H1 (cell line): ENCODE measurements around the gene USE1. TPM values are rescaled to one million over a fixed set of nuclear protein-coding genes. Genes with fewer than 3 reads are reported as not detected.

Experiments used
- CTCF ChIA-PET: fragments of 300-600 bp; sonication (Branson Sonifier 250); formaldehyde crosslinking; loops from one replicate; lab custom pipeline; 2021; ENCODE audit not compliant: partially characterized antibody; lab: Charles Lee
- POLR2A ChIA-PET: fragments of 300-600 bp; sonication (Branson Sonifier 250); formaldehyde crosslinking; loops from one replicate; lab custom pipeline; 2021; ENCODE audit warnings: inconsistent platforms; ENCODE audit not compliant: partially characterized antibody; lab: Charles Lee
- DNase-seq, 2 experiments: peaks; one replicate each; pipeline versions ENCODE4 v3.0.0 to v3.0.0-alpha.2; 2010 to 2022; ENCODE audit warnings: low spot score in 2 of 2, low read depth in 1 of 2, mixed read lengths in 1 of 2
- FAIRE-seq: peaks from 2 replicates; lab custom pipeline; 2011; peaks lifted over from hg19 to GRCh38; lab: Jason Lieb, UNC
- H2AFZ ChIP-seq: 2 replicates; pipeline ENCODE4 v1.8.1; 2012; ENCODE audit warnings: low read length, inconsistent platforms
- H2AK5ac ChIP-seq: 2 replicates; pipeline ENCODE4 v1.6.1; 2013; ENCODE audit warnings: low read depth, low read length
- H2BK120ac ChIP-seq: replicated peaks from 2 replicates; pipeline ENCODE3; 2013; ENCODE audit warnings: low read depth, low read length, inconsistent platforms
- H2BK12ac ChIP-seq: 2 replicates; pipeline ENCODE4 v1.6.1; 2013; ENCODE audit warnings: low read depth, low read length
- H2BK15ac ChIP-seq: 2 replicates; pipeline ENCODE4 v1.6.1; 2013; ENCODE audit warnings: low read length
- H2BK20ac ChIP-seq: 2 replicates; pipeline ENCODE4 v1.6.1; 2013; ENCODE audit warnings: low read length
- H2BK5ac ChIP-seq: 2 replicates; pipeline ENCODE4 v1.6.1; 2013; ENCODE audit warnings: low read depth, low read length
- H3K14ac ChIP-seq: 2 replicates; pipeline ENCODE4 v1.6.1; 2013; ENCODE audit warnings: inconsistent platforms; ENCODE audit not compliant: insufficient read length
- H3K18ac ChIP-seq: 2 replicates; pipeline ENCODE4 v1.6.1; 2013; ENCODE audit warnings: low read length; ENCODE audit errors: extremely low read depth
- H3K23ac ChIP-seq: 2 replicates; pipeline ENCODE4 v1.6.1; 2013; ENCODE audit warnings: inconsistent platforms; ENCODE audit not compliant: insufficient read length
- H3K23me2 ChIP-seq: 2 replicates; pipeline ENCODE4 v1.6.1; 2013; ENCODE audit warnings: low read depth, low read length
- H3K27ac ChIP-seq: 2 replicates; pipeline ENCODE4 v1.6.1; 2011; ENCODE audit warnings: low read depth, low read length, inconsistent platforms
- H3K27me3 ChIP-seq, 4 experiments: replicated peaks in 1 of 4; 1 replicate in 1 of 4; 2 replicates in 3 of 4; pipeline versions ENCODE4 v1.6.1 to v1.8.1; 2011 to 2013; ENCODE audit warnings: low read length in 3 of 4, mild to moderate bottlenecking in 3 of 4, inconsistent platforms in 2 of 4, mixed read lengths in 2 of 4, moderate library complexity in 1 of 4; ENCODE audit not compliant: control insufficient read depth in 3 of 4, insufficient read depth in 3 of 4; ENCODE audit errors: extremely low read depth in 1 of 4
- H3K36me3 ChIP-seq, 4 experiments: 2 replicates each; pipeline versions ENCODE4 v1.6.1 to v1.8.1; 2011 to 2013; ENCODE audit warnings: mild to moderate bottlenecking in 4 of 4, low read length in 3 of 4, moderate library complexity in 2 of 4, control low read depth in 1 of 4, inconsistent platforms in 1 of 4; ENCODE audit not compliant: insufficient read depth in 4 of 4, control insufficient read depth in 2 of 4
- H3K4ac ChIP-seq: replicated peaks from 2 replicates; pipeline ENCODE3; 2013; ENCODE audit warnings: low read length, low read depth, mixed read lengths, inconsistent platforms; ENCODE audit not compliant: insufficient read length
- H3K4me1 ChIP-seq, 4 experiments: replicated peaks in 1 of 4; 1 replicate in 1 of 4; 2 replicates in 3 of 4; pipeline versions ENCODE4 v1.6.1 to v1.8.1; 2011 to 2013; ENCODE audit warnings: low read length in 3 of 4, inconsistent platforms in 2 of 4, mixed read lengths in 1 of 4; ENCODE audit not compliant: insufficient read depth in 4 of 4, control insufficient read depth in 3 of 4
- H3K4me2 ChIP-seq, 2 experiments: 2 replicates each; pipeline versions ENCODE4 v1.6.1 to v1.8.1; 2011 to 2013; ENCODE audit warnings: low read depth in 2 of 2, low read length in 2 of 2, control low read depth in 1 of 2, inconsistent platforms in 1 of 2, mild to moderate bottlenecking in 1 of 2; ENCODE audit not compliant: insufficient read depth in 1 of 2
- H3K4me3 ChIP-seq, 4 experiments: fragments of 200-600, 300-600 bp in 1 of 4; sonication (generic), shearing (Covaris generic), sonication (Bioruptor Twin) in 1 of 4; 2 replicates each; pipeline versions ENCODE4 v1.5.1 to v1.8.1; 2011 to 2016; ENCODE audit warnings: low read length in 4 of 4, low read depth in 3 of 4, control low read depth in 2 of 4, inconsistent platforms in 2 of 4, mild to moderate bottlenecking in 2 of 4, mixed read lengths in 1 of 4, moderate library complexity in 1 of 4; ENCODE audit not compliant: insufficient read depth in 2 of 4; ENCODE audit errors: extremely low read depth in 1 of 4
- H3K56ac ChIP-seq: replicated peaks from 2 replicates; pipeline ENCODE3; 2013; ENCODE audit warnings: low read depth, mild to moderate bottlenecking, mixed read lengths, low read length, inconsistent platforms; ENCODE audit not compliant: insufficient read length
- H3K79me1 ChIP-seq: 2 replicates; pipeline ENCODE4 v1.6.1; 2013; ENCODE audit warnings: low read depth, low read length, control low read depth
- H3K79me2 ChIP-seq, 2 experiments: 2 replicates each; pipeline versions ENCODE4 v1.6.1 to v1.8.1; 2012 to 2013; ENCODE audit warnings: low read length in 2 of 2, mild to moderate bottlenecking in 2 of 2, inconsistent platforms in 1 of 2; ENCODE audit not compliant: insufficient read depth in 2 of 2, control insufficient read depth in 1 of 2
- H3K9ac ChIP-seq, 4 experiments: replicated peaks in 1 of 4; 1 replicate in 1 of 4; 2 replicates in 3 of 4; pipeline versions ENCODE4 v1.6.1 to v1.8.1; 2011 to 2013; ENCODE audit warnings: low read depth in 3 of 4, low read length in 3 of 4, control low read depth in 2 of 4, mild to moderate bottlenecking in 2 of 4, moderate library complexity in 2 of 4, inconsistent platforms in 1 of 4; ENCODE audit errors: extremely low read depth in 1 of 4
- H3K9me3 ChIP-seq, 2 experiments: 2 replicates each; pipeline versions ENCODE4 v1.6.1 to v1.8.1; 2012 to 2013; ENCODE audit warnings: mild to moderate bottlenecking in 2 of 2, moderate library complexity in 2 of 2, control low read depth in 1 of 2, inconsistent platforms in 1 of 2, low read depth in 1 of 2, low read length in 1 of 2, mixed read lengths in 1 of 2; ENCODE audit not compliant: insufficient read depth in 2 of 2
- H4K20me1 ChIP-seq, 2 experiments: replicated peaks in 1 of 2; 2 replicates each; pipeline versions ENCODE3 to v1.8.1; 2011 to 2013; ENCODE audit warnings: inconsistent platforms in 2 of 2, low read length in 2 of 2, mild to moderate bottlenecking in 1 of 2; ENCODE audit not compliant: insufficient read depth in 2 of 2, control insufficient read depth in 1 of 2
- H4K5ac ChIP-seq: 2 replicates; pipeline ENCODE4 v1.6.1; 2013; ENCODE audit warnings: low read length, low read depth, mixed read lengths, inconsistent platforms; ENCODE audit not compliant: insufficient read length
- H4K8ac ChIP-seq: 2 replicates; pipeline ENCODE4 v1.8.0; 2013; ENCODE audit warnings: mild to moderate bottlenecking, moderate library complexity, low read length, inconsistent platforms; ENCODE audit not compliant: insufficient read depth; ENCODE audit errors: extremely low read depth
- H4K91ac ChIP-seq: replicated peaks from 2 replicates; pipeline ENCODE3; 2013; ENCODE audit warnings: low read length, mixed read lengths, inconsistent platforms; ENCODE audit not compliant: insufficient read length
- BCL11A ChIP-seq, 2 experiments: IDR thresholded peaks; one replicate each; pipeline ENCODE4 v1.6.1; 2011; ENCODE audit warnings: low read depth in 2 of 2, low read length in 2 of 2, mild to moderate bottlenecking in 2 of 2
- BRCA1 ChIP-seq: IDR thresholded peaks from 2 replicates; pipeline ENCODE4 v1.6.1; 2012; ENCODE audit warnings: low read depth, low read length, improper control_type of control experiment
- CEBPB ChIP-seq: IDR thresholded peaks from 2 replicates; pipeline ENCODE4 v1.6.1; 2012; ENCODE audit warnings: low read depth, low read length
- CHD2 ChIP-seq: IDR thresholded peaks from 2 replicates; pipeline ENCODE4 v1.6.1; 2012; ENCODE audit warnings: low read length, improper control_type of control experiment
- CREB1 ChIP-seq: IDR thresholded peaks from 2 replicates; pipeline ENCODE4 v1.6.1; 2012; ENCODE audit warnings: inconsistent platforms
- E2F6 ChIP-seq: IDR thresholded peaks from 2 replicates; pipeline ENCODE4 v1.6.1; 2012; ENCODE audit warnings: inconsistent platforms
- HDAC2 ChIP-seq, 2 experiments: fragments of 300-600 bp in 1 of 2; sonication (generic) in 1 of 2; IDR thresholded peaks; 2 replicates each; pipeline ENCODE4 v1.6.1; 2011 to 2012; ENCODE audit warnings: low read depth in 2 of 2, low read length in 2 of 2, mild to moderate bottlenecking in 2 of 2, moderate library complexity in 2 of 2, borderline replicate concordance in 1 of 2, inconsistent platforms in 1 of 2
- POLR2AphosphoS5 ChIP-seq: IDR thresholded peaks from 2 replicates; pipeline ENCODE4 v1.6.1; 2011; ENCODE audit warnings: low read depth, low read length
- RXRA ChIP-seq: IDR thresholded peaks from 2 replicates; pipeline ENCODE4 v1.6.1; 2011; ENCODE audit warnings: low read depth, mild to moderate bottlenecking, low read length, moderate library complexity; ENCODE audit not compliant: insufficient read depth
- SAP30 ChIP-seq: fragments of 300-600 bp; sonication (generic); IDR thresholded peaks from 2 replicates; pipeline ENCODE4 v1.7.1; 2012; ENCODE audit warnings: low read length, moderate library complexity, mild to moderate bottlenecking, inconsistent platforms; ENCODE audit not compliant: insufficient read depth, insufficient replicate concordance
- SP2 ChIP-seq: IDR thresholded peaks from 2 replicates; pipeline ENCODE4 v1.6.1; 2012; ENCODE audit warnings: mild to moderate bottlenecking, low read length, inconsistent platforms
- TCF12 ChIP-seq: IDR thresholded peaks from 2 replicates; pipeline ENCODE4 v1.6.1; 2011; ENCODE audit warnings: low read depth, mild to moderate bottlenecking, low read length
- USF2 ChIP-seq: IDR thresholded peaks from 2 replicates; pipeline ENCODE4 v1.6.1; 2011; ENCODE audit warnings: low read length, improper control_type of control experiment
- whole genome bisulfite sequencing, 2 experiments: shearing (Covaris generic) in 1 of 2; methylation state at CpG; one replicate each; pipeline versions ENCODE4 v1.1.6 to v1.1.7; 2013 to 2015; ENCODE audit warnings: low lambda C conversion rate in 2 of 2, mixed read lengths in 2 of 2, inconsistent platforms in 1 of 2, low coverage in 1 of 2, missing lambda C conversion rate in 1 of 2; ENCODE audit not compliant: insufficient replicate concordance in 2 of 2, insufficient coverage in 1 of 2, insufficient read length in 1 of 2; ENCODE audit errors: extremely low coverage in 1 of 2, missing lambda C conversion rate in 1 of 2; 5-methylcytosine and 5-hydroxymethylcytosine counted together
- polyA plus RNA-seq, 7 experiments: library from polyadenylated mRNA; depleted of rRNA in 3 of 7; stranded (reverse) in 5 of 7; unstranded in 2 of 7; fragments of >200 nt in 5 of 7; fragments of 200-250 nt in 2 of 7; gene quantifications; 1 replicate in 5 of 7; 2 replicates in 1 of 7; 4 replicates in 1 of 7; pipeline versions ENCODE4 v1.2.1 to v1.2.3, GENCODE V29; 2011 to 2013; ENCODE audit warnings: missing spikeins in 2 of 7, mixed read lengths in 2 of 7
- total RNA-seq: library from RNA; stranded (reverse); fragmentation: NEBNext Ultra II Directional; extraction: Animal tissue kit (Norgen Biotek cat#: 25700); gene quantifications from 2 replicates; pipeline ENCODE4 v1.2.1, GENCODE V29; 2021

The USE1 gene
- total and polyA plus RNA-seq, 2 of the 8 experiments (the other 6 are each of a cell fraction or from before 2014, with no cell fraction given): 8.7 to 13.9 TPM

- Histone ChIP-seq H4K8ac (no peak overlapping the region), H2BK5ac (no peak overlapping the region)
- 94% methylated on average over 9 of the region's 10 CpGs; no CpG with 5 or more reads in 1 of the 2 experiments for WGBS, 2 experiments
These were observed 39.5 kb downstream of the USE1 start for GRCh38 chr19:17254636-17255035.

More at GRCh38 chr19:17254636-17255035, 39.5 kb downstream of the USE1 start:
- Histone ChIP-seq H3K56ac (no peak overlapping the region), H2BK12ac (no peak overlapping the region), H3K27ac (no peak overlapping the region), H2AFZ (no peak overlapping the region), H2BK20ac (no peak overlapping the region), H2BK120ac (no peak overlapping the region), H3K79me2 (no peaks in the 10 kb centered on the region), H3K23ac (no peak overlapping the region), H3K36me3 (peaks cover 2 to 10% (median 4%) of the 10 kb centered on the region in 4 experiments; a peak in 4 of 8 replicates), H3K4me3 (no peak overlapping the region), H4K20me1 (no peaks in the 10 kb centered on the region), H3K4ac (no peak overlapping the region), H3K4me1 (no peaks in the 10 kb centered on the region), H4K91ac (no peak overlapping the region), H3K4me2 (no peak overlapping the region), H3K9ac (no peak overlapping the region), H3K14ac (no peak overlapping the region), H3K27me3 (no peaks in the 10 kb centered on the region), H3K18ac (no peak overlapping the region), H3K9me3 (peaks cover 11% of the 10 kb centered on the region in 2 experiments; a peak in 3 of 4 replicates), H2AK5ac (no peak overlapping the region), H2BK15ac (no peak overlapping the region), H4K5ac (no peak overlapping the region), H3K79me1 (no peaks in the 10 kb centered on the region), H3K23me2 (no peaks in the 10 kb centered on the region)
- ChIA-PET POLR2A (interaction anchor here (0.8 to 1.9 kb wide), 4 partner anchors 10 to 28 kb away, joined by 3 to 5 read pairs (median 4); partner anchors contain the start of genes OCEL1 and USHBP1), CTCF (interaction anchor here (0.6 to 2.9 kb wide), 7 partner anchors 9 to 483 kb away, joined by 3 to 15 read pairs (median 4); partner anchors contain the start of gene USHBP1)
- no peak for TF ChIP-seq BRCA1
- TF ChIP-seq CREB1: no peak
- TF ChIP-seq USF2: no peak
- TF ChIP-seq HDAC2 (IDR thresholded peaks at IDR 0.05; ENCODE audit: borderline replicate concordance in 1 of 2, low read depth in 2 of 2, low read length in 2 of 2): no peak
- TF ChIP-seq SP2: no peak
- no peak for TF ChIP-seq TCF12
- TF ChIP-seq SAP30: no peak
- no peak for TF ChIP-seq E2F6
- no peak for TF ChIP-seq RXRA
- TF ChIP-seq POLR2AphosphoS5: no peak
- no peak for TF ChIP-seq BCL11A (IDR thresholded peaks at IDR 0.05; ENCODE audit: low read depth in 2 of 2, low read length in 2 of 2)
- no peak for TF ChIP-seq CHD2
- TF ChIP-seq CEBPB: no peak
- DNase-seq (no peak), FAIRE-seq (no peak)
